Panc1 (cell line): Measurements from ENCODE around the gene CHRND.
"Not testable (repeated sequence)": the region's sequence is repeated elsewhere in the genome, so short reads cannot be mapped to it uniquely, and the experiment has no call there.

Source experiments
- CTCF ChIP-seq: fragments of 450-650 bp; IDR thresholded peaks from 2 replicates; pipeline ENCODE4 v1.5.1; 2017; ENCODE audit warnings: mild to moderate bottlenecking
- TCF7L2 ChIP-seq: IDR thresholded peaks from 2 replicates; pipeline ENCODE4 v1.6.1; 2011; ENCODE audit warnings: mild to moderate bottlenecking, low read depth, low read length, inconsistent platforms

- TF ChIP-seq TCF7L2, CTCF: not testable (repeated sequence)
Observed at GRCh38 chr2:232532821-232533220, 6.9 kb downstream of the CHRND start.
